HL-60 (cell line): ENCODE measurements around the gene ZNF580.
A peak's percentile ranks its signal among the peaks of the same experiment; 100 is the strongest.

Source experiments
- DNase-seq, 2 experiments: peaks; one replicate each; pipeline ENCODE4 v3.0.0-alpha.2; 2010 to 2020; ENCODE audit warnings: low read depth in 1 of 2, low spot score in 1 of 2
- H3K27ac ChIP-seq: fragments of 250-450 bp; sonication (Bioruptor Pico); replicated peaks from 2 replicates; pipeline ENCODE4 v1.5.1; 2020; ENCODE audit warnings: mild to moderate bottlenecking, moderate library complexity
- H3K27me3 ChIP-seq: fragments of 250-450 bp; sonication (Bioruptor Pico); 2 replicates; pipeline ENCODE4 v1.5.1; 2021; ENCODE audit warnings: mild to moderate bottlenecking, moderate library complexity; ENCODE audit not compliant: insufficient read depth, poor library complexity, severe bottlenecking
- H3K4me3 ChIP-seq: replicated peaks from 2 replicates; pipeline ENCODE4 v1.5.1; 2011; ENCODE audit warnings: mild to moderate bottlenecking, control low read depth, low read length; ENCODE audit not compliant: insufficient read depth
- CTCF ChIP-seq: IDR thresholded peaks from one replicate; pipeline ENCODE4 v1.5.1; 2011; ENCODE audit warnings: low read length, control low read depth, inconsistent platforms; ENCODE audit not compliant: insufficient read depth
- GABPA ChIP-seq: IDR thresholded peaks from 2 replicates; pipeline ENCODE4 v1.6.1; 2012; ENCODE audit warnings: low read depth
- POLR2AphosphoS5 ChIP-seq: IDR thresholded peaks from 2 replicates; pipeline ENCODE4 v1.6.1; 2012; ENCODE audit warnings: low read depth
- SPI1 ChIP-seq: IDR thresholded peaks from 2 replicates; pipeline ENCODE4 v1.6.1; 2012; ENCODE audit warnings: low read depth, mild to moderate bottlenecking, borderline replicate concordance
- TF ChIP-seq, protein P1 (sequence below): IDR thresholded peaks from 2 replicates; pipeline ENCODE4 v1.6.1; 2012; ENCODE audit warnings: low read depth; ENCODE audit not compliant: insufficient replicate concordance

ZNF580 gene

DNA sequence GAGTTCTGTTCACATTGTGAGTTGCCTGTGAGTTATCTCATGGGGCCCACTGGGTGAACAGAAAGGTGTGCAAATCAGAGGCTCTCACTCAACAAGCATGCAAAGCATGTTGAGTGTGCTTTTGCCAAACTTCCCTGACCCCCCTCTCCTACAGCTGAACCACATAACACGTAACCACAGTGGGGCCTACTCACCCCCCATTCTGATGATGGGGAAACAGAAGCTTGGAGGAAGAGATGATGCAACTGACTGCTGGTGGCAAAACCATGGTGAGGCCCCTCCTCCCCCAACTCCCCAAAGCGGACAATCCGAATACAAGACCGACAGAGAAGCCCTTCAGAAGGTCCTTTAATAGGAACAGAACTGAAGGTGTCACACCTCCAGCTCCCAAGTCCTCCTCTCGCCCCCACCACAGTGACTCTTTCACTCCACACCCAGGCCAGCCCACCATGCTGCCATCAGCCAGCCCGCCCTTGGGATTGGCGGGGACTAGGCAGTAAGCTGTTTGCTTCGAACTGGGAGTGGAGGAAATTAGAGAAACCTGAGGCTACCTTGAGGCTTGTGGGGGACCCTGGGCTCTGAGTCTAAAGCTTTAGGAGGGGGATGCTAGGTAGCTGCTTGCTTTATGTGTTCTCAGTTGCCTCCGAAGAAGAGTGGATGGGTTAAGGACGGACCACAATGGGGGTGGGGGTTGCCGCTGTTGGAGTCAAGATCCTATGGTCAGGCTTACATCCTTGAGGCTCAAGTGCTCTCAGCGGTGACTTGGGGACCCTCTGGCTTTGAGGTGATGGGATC, 20.2 kb upstream of the ZNF580 start:
- no peak overlapping the region for H3K4me3 ChIP-seq
- peak overlapping the region; percentile 72 for H3K27ac ChIP-seq
- TF ChIP-seq CTCF: no peak
- peak; percentile 91 for TF ChIP-seq POLR2AphosphoS5
- no peak for TF ChIP-seq SPI1
- TF ChIP-seq GABPA: no peak
- TF ChIP-seq, protein P1, sequence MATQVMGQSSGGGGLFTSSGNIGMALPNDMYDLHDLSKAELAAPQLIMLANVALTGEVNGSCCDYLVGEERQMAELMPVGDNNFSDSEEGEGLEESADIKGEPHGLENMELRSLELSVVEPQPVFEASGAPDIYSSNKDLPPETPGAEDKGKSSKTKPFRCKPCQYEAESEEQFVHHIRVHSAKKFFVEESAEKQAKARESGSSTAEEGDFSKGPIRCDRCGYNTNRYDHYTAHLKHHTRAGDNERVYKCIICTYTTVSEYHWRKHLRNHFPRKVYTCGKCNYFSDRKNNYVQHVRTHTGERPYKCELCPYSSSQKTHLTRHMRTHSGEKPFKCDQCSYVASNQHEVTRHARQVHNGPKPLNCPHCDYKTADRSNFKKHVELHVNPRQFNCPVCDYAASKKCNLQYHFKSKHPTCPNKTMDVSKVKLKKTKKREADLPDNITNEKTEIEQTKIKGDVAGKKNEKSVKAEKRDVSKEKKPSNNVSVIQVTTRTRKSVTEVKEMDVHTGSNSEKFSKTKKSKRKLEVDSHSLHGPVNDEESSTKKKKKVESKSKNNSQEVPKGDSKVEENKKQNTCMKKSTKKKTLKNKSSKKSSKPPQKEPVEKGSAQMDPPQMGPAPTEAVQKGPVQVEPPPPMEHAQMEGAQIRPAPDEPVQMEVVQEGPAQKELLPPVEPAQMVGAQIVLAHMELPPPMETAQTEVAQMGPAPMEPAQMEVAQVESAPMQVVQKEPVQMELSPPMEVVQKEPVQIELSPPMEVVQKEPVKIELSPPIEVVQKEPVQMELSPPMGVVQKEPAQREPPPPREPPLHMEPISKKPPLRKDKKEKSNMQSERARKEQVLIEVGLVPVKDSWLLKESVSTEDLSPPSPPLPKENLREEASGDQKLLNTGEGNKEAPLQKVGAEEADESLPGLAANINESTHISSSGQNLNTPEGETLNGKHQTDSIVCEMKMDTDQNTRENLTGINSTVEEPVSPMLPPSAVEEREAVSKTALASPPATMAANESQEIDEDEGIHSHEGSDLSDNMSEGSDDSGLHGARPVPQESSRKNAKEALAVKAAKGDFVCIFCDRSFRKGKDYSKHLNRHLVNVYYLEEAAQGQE: no peak
- DNase-seq: peak; percentile 95 to 96
- no peaks in the 10 kb centered on the region for H3K27me3 ChIP-seq

GRCh38 chr19:55621205-55621672, 19.6 kb upstream of the ZNF580 start:
- Histone ChIP-seq H3K27ac (peak overlapping the region; percentile 72), H3K4me3 (no peak overlapping the region)
- TF ChIP-seq GABPA (no peak), POLR2AphosphoS5 (no peak), CTCF (no peak), SPI1 (no peak)
- TF ChIP-seq, protein P1: no peak

GRCh38 chr19:55621673-55622231, 19.1 kb upstream of the ZNF580 start:
- no peak overlapping the region for H3K4me3 ChIP-seq
- no peak overlapping the region for H3K27ac ChIP-seq
- DNase-seq: no peak
- TF ChIP-seq, protein P1: no peak
- TF ChIP-seq CTCF (no peak), SPI1 (no peak), POLR2AphosphoS5 (no peak), GABPA (no peak)
- H3K27me3 ChIP-seq: no peaks in the 10 kb centered on the region

More at GRCh38 chr19:55621205-55621672, 19.6 kb upstream of the ZNF580 start:
- no peaks in the 10 kb centered on the region for H3K27me3 ChIP-seq
- peak in 1 of 2 experiments; percentile 64 for DNase-seq
